IMR-90 (cell line): ENCODE data around the gene TEPSIN.

Experiments
- FOS ChIP-seq: fragments of 150-350 bp; IDR thresholded peaks from 2 replicates; pipeline ENCODE4 v1.6.1; 2016; ENCODE audit warnings: low read depth, low read length
- POLR2A ChIP-seq: IDR thresholded peaks from 2 replicates; pipeline ENCODE4 v1.6.1; 2012; ENCODE audit warnings: mild to moderate bottlenecking, low read depth, low read length
- RFX5 ChIP-seq: IDR thresholded peaks from 2 replicates; pipeline ENCODE4 v1.8.0; 2012; ENCODE audit warnings: low read depth, mild to moderate bottlenecking, low read length, moderate library complexity
- TF ChIP-seq, protein P1 (sequence below): conservative IDR thresholded peaks from 2 replicates; pipeline ENCODE4 v1.5.1; 2012; ENCODE audit warnings: mild to moderate bottlenecking, low read depth, low read length, improper control_type of control experiment

DNA sequence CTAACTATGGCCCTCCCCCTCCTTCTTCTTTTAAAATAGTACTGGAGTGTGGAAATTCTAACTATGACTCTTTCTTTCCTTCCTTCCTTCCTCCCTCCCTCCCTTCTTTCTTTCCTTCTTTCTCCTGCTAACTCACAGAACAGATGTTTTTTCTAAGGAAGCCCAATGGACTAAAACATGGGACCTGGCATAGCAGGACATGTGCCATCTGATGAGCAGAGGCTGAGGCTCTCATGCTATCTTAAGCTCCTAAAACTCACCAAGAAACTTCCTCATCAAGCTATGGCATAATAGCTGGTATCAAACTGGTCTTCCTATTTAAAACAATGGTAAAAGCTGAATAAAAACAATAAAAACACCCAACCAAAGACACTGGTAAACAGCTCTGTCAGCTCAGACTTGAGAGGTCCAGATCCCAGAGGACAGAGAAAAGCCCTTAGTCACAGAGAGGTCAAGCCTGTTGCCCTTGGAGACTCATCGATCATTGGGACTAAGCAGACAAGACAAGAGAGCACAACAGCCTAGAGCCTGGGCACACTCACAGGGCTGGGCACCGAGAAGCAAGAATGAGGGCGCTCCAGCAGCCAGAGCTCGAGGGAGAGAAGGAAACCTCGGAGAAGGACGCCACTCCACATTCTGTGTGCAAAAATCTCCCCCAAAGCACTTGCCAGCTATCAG is 28.7 kb upstream of the TEPSIN start:
- TF ChIP-seq, protein P1, sequence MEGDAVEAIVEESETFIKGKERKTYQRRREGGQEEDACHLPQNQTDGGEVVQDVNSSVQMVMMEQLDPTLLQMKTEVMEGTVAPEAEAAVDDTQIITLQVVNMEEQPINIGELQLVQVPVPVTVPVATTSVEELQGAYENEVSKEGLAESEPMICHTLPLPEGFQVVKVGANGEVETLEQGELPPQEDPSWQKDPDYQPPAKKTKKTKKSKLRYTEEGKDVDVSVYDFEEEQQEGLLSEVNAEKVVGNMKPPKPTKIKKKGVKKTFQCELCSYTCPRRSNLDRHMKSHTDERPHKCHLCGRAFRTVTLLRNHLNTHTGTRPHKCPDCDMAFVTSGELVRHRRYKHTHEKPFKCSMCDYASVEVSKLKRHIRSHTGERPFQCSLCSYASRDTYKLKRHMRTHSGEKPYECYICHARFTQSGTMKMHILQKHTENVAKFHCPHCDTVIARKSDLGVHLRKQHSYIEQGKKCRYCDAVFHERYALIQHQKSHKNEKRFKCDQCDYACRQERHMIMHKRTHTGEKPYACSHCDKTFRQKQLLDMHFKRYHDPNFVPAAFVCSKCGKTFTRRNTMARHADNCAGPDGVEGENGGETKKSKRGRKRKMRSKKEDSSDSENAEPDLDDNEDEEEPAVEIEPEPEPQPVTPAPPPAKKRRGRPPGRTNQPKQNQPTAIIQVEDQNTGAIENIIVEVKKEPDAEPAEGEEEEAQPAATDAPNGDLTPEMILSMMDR: no peak
- no peak for TF ChIP-seq FOS
- no peak for TF ChIP-seq POLR2A
- TF ChIP-seq RFX5: no peak
